ENCODE measurements around the gene GRIA2.

Gene GRIA2

DNA sequence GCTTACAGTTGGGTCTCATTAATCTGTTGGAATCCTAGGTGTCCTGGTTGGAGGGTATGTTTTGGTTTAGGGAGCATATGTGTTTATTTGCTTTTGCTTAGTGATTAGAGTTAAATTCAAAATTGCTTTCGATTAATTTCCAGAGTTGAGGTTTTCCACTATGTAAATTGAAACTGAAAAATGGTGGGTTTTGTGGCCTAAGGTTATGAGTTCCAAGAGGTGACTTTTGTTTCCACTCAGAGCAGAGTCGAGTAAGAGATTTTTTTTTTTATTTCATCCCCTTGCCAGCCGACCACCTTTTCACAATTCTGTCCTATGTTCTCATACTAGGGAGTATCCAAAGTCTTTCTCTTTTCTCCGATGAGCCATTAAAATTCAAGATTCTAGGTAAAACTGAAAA is 66.9 kb downstream of the GRIA2 start:
- no peaks in the 10 kb centered on the region for H3K79me2 ChIP-seq
- H3K4me1 ChIP-seq, result no peaks in the 10 kb centered on the region
- no peaks in the 10 kb centered on the region for H3K36me3 ChIP-seq (ENCODE audit: control insufficient read depth, insufficient read depth, low read length)
- no peak overlapping the region for H3K9ac ChIP-seq
- H3K4me2 ChIP-seq (ENCODE audit: low read length), result no peak overlapping the region
- no peak overlapping the region for H3K27ac ChIP-seq
- no peaks in the 10 kb centered on the region for H3K27me3 ChIP-seq (ENCODE audit: control insufficient read depth, insufficient read depth, low read length)
- TF ChIP-seq, protein P1, sequence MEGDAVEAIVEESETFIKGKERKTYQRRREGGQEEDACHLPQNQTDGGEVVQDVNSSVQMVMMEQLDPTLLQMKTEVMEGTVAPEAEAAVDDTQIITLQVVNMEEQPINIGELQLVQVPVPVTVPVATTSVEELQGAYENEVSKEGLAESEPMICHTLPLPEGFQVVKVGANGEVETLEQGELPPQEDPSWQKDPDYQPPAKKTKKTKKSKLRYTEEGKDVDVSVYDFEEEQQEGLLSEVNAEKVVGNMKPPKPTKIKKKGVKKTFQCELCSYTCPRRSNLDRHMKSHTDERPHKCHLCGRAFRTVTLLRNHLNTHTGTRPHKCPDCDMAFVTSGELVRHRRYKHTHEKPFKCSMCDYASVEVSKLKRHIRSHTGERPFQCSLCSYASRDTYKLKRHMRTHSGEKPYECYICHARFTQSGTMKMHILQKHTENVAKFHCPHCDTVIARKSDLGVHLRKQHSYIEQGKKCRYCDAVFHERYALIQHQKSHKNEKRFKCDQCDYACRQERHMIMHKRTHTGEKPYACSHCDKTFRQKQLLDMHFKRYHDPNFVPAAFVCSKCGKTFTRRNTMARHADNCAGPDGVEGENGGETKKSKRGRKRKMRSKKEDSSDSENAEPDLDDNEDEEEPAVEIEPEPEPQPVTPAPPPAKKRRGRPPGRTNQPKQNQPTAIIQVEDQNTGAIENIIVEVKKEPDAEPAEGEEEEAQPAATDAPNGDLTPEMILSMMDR (IDR thresholded peaks at IDR 0.05), result no peak
- no peaks in the 10 kb centered on the region for H3K9me3 ChIP-seq (ENCODE audit: control insufficient read depth, low read length)
- H3K4me3 ChIP-seq (ENCODE audit: low read depth, low read length), result no peak overlapping the region
- no peak overlapping the region for H2AFZ ChIP-seq

DNA sequence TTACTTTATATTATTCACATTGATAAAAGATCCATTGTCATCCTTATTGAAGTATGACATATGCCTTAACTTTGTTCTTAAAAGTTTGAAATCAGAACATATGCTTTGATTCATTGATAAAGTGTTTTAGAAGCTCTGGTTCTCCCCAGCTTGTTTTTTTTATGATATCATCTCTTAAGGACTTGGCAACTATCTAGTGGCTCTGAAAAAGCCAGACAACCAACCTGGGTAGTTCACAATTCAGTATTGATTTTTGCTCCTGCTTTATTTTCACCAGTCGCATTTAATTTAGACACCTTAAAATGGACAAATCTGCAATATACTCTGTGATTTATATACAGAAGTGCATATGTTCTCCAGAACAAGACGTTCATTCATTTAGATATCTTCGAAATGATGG is 70.1 kb downstream of the GRIA2 start:
- Histone ChIP-seq H3K9me3 (ENCODE audit: control insufficient read depth, low read length) (no peaks in the 10 kb centered on the region), H2AFZ (no peak overlapping the region), H3K27me3 (ENCODE audit: control insufficient read depth, insufficient read depth, low read length) (no peaks in the 10 kb centered on the region), H3K4me3 (ENCODE audit: low read depth, low read length) (no peak overlapping the region), H3K9ac (no peak overlapping the region), H3K4me1 (no peaks in the 10 kb centered on the region), H3K36me3 (ENCODE audit: control insufficient read depth, insufficient read depth, low read length) (no peaks in the 10 kb centered on the region), H3K27ac (no peak overlapping the region), H3K79me2 (no peaks in the 10 kb centered on the region), H3K4me2 (ENCODE audit: low read length) (no peak overlapping the region)
- TF ChIP-seq, protein P1 (IDR thresholded peaks at IDR 0.05), result no peak

DNA sequence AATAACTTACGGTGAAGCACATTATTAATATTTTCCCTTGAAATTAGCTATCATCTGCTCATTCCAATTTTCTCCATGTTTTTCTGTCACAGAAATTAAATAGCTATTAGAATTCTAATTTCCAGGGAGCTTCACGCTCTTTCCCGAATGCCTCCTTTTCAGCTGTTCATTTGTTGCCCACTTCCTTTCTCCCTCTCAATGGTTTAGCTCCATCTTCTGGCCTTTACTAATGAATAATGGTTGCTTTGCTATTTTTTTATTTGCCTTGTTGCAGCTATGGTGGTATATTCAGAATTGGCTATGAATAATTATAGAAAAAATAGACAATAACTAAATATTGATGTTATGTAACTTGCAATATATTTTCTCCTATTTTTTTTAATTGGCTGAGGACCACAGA is 70.5 kb downstream of the GRIA2 start:
- no peak overlapping the region for H2AFZ ChIP-seq
- no peaks in the 10 kb centered on the region for H3K79me2 ChIP-seq
- H3K36me3 ChIP-seq (ENCODE audit: control insufficient read depth, insufficient read depth, low read length), result no peaks in the 10 kb centered on the region
- H3K4me1 ChIP-seq, result no peaks in the 10 kb centered on the region
- no peak overlapping the region for H3K9ac ChIP-seq
- H3K4me3 ChIP-seq (ENCODE audit: low read depth, low read length), result no peak overlapping the region
- H3K27me3 ChIP-seq (ENCODE audit: control insufficient read depth, insufficient read depth, low read length), result no peaks in the 10 kb centered on the region
- H3K27ac ChIP-seq, result no peak overlapping the region
- no peaks in the 10 kb centered on the region for H3K9me3 ChIP-seq (ENCODE audit: control insufficient read depth, low read length)
- TF ChIP-seq, protein P1 (IDR thresholded peaks at IDR 0.05), result no peak
- H3K4me2 ChIP-seq (ENCODE audit: low read length), result no peak overlapping the region

DNA sequence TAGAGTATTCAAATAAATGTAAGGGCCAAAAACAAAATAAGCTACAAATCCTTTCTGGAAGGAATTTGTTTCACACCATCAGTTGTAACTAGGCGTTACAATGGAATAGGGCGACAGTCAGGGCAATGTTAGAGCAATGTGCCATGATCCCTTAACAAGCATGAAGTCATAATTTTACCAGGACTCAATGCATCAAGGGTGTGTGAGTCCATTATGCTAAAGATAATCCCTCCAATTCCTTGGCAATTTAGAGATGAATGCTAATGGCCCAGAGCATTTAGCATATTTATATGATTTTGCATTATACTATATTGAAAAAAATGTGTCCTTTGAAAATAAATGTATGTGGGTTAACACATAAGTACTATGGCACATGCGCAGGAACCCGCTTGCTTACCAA is 73.1 kb downstream of the GRIA2 start:
- Histone ChIP-seq H3K9me3 (ENCODE audit: control insufficient read depth, low read length) (no peaks in the 10 kb centered on the region), H3K4me2 (ENCODE audit: low read length) (no peak overlapping the region), H2AFZ (no peak overlapping the region), H3K36me3 (ENCODE audit: control insufficient read depth, insufficient read depth, low read length) (no peaks in the 10 kb centered on the region), H3K27ac (no peak overlapping the region), H3K4me3 (ENCODE audit: low read depth, low read length) (no peak overlapping the region), H3K27me3 (ENCODE audit: control insufficient read depth, insufficient read depth, low read length) (no peaks in the 10 kb centered on the region), H3K9ac (no peak overlapping the region), H3K4me1 (no peaks in the 10 kb centered on the region), H3K79me2 (no peaks in the 10 kb centered on the region)
- TF ChIP-seq, protein P1 (IDR thresholded peaks at IDR 0.05), result no peak

DNA sequence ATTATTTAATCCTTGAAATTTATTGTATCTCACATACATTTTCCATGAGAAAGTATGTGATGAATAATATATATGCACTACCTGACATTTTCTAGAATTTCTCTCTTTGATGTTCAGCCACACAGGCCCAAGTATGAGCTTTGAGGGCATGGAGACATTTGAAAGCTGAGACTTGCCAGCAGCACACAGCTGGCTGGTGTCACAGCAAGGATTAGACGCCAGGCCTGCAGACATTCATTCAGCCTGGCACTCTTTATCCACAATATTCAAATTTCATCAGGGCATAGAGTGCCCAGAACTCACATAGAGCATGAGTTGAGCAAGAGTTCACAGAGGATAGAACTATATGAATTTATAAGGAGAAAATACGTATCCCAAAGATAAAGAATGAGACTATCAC is 74.0 kb downstream of the GRIA2 start:
- no peak overlapping the region for H3K27ac ChIP-seq
- H3K79me2 ChIP-seq, result no peaks in the 10 kb centered on the region
- TF ChIP-seq, protein P1 (IDR thresholded peaks at IDR 0.05), result no peak
- no peak overlapping the region for H3K9ac ChIP-seq
- H3K36me3 ChIP-seq (ENCODE audit: control insufficient read depth, insufficient read depth, low read length), result no peaks in the 10 kb centered on the region
- H3K4me1 ChIP-seq, result no peaks in the 10 kb centered on the region
- H2AFZ ChIP-seq, result no peak overlapping the region
- H3K9me3 ChIP-seq (ENCODE audit: control insufficient read depth, low read length), result no peaks in the 10 kb centered on the region
- H3K4me3 ChIP-seq (ENCODE audit: low read depth, low read length), result no peak overlapping the region
- H3K4me2 ChIP-seq (ENCODE audit: low read length), result no peak overlapping the region
- no peaks in the 10 kb centered on the region for H3K27me3 ChIP-seq (ENCODE audit: control insufficient read depth, insufficient read depth, low read length)

All from parathyroid adenoma (tissue), 2 donors.